Epidermal melanocyte (primary cell): Measurements from ENCODE around the gene OSBPL10.
"Not testable (repeated sequence)": the region's sequence is repeated elsewhere in the genome, so short reads cannot be mapped to it uniquely, and the experiment has no call there.

Experiments used
- DNase-seq: peaks from one replicate; pipeline ENCODE4 v3.0.0; 2011; ENCODE audit warnings: low spot score; ENCODE audit not compliant: insufficient read length

The OSBPL10 gene

DNA sequence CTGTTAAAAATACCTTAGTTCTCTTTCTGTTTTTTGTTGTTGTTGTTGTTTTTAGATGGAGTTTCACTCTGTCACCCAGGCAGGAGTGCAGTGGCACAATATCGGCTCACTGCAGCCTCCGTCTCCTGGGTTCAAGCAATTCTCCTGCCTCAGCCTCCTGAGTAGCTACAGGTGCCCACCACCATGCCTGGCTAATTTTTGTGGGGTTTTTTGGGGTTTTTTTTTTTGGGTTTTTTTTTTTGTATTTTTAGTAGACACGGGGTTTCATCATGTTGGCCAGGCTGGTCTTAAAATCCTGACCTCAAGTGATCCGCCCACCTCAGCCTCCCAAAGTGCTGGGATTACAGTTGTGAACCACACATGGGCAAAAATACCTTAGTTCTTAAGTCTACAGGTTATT, 120.4 kb downstream of the OSBPL10 start:
- DNase-seq, result not testable (repeated sequence)

DNA sequence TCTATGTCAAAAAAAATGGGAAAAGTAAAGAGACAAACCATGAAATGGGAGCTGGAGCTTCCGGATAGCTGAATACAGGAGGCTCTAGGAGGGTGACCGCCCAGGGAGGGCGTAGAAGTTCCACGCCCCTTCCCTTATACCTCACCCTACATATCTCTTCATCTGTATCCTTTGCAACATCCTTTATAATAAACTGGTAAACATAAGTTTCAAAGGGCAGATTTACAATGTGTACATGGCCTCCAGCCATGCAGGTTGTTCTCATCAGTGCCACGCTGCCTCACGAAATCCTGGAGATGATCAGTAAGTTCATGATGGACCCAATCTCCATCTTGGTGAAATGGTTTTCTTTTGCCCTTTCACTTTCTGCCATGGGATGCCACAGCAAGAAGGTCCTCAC, 121.8 kb downstream of the OSBPL10 start:
- DNase-seq, result no peak

DNA sequence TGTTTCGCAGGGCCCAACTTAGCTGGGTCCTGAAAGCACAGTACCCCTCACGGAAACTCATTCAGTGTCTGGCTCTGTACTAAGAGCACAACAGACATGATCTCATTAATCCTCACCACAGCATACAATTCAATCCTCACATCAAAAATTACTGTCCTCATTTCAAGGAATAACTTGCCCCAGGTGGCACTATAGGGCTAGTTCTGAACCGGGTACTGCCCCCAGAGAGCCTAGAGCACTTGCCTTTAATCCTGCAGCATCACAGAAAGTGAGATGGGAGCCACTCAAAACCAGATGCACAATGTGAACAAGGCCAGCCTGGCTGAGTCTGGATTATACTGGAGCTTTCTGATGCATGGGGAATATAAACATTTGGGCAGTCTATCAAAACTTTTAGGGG, 122.6 kb downstream of the OSBPL10 start:
- DNase-seq, result no peak

DNA sequence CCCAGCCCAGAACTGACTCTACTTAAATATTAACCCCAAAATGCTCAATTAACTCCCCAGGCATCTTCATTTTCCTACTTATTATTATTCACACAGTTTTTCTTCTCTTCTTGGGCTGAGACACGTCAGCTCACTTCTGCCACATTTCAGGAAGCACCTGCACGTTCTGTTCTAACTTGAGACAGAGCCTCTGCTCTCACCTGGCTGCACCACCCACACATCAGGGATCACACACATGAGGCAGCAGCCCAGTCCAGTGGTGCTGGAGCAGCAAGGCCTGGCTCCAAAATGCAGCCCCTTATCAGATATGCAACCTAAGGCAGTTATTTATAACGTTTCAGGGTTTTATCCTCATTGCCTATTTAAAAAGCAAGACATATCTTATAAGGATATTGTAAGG, 127.5 kb downstream of the OSBPL10 start:
- DNase-seq, result no peak

DNA sequence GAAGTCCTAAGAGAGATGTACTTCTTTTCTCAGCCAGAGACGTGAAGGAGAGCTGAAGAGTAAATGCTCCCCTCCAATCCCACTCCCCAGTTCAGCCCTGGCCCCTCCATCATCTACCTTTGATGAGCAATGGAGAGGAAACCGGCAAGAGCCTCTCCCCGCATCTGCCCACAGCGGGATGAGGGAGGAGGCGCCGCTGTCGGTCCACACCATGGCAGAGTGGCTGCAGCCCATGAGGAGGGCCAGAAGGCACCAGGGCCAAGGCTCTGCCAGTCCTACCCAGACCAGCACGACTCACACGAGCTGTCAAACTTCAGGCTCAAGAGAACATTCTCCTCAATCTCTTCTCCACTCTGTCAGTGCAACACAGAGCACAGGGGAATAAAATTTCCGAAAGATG, 129.8 kb downstream of the OSBPL10 start:
- no peak for DNase-seq

DNA sequence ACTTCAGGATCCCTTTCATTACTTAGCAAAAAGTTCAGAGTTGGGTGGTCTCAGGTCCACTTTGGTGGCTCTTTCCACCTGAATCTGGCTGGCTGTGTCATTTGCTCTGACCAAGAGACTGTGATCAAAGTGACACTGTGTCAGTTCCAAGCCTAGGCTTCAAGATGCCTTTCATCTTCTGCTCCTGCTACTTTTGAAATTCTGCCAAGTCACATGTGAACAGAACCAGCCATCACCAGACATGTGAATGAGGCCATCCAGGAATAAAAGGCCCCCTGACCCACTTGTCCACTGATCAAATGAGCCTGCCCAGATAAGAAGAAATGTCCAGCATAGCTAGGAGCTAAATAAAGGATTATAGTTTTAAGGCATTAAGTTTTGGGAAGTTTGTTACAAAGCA, 132.2 kb downstream of the OSBPL10 start:
- DNase-seq, result no peak

DNA sequence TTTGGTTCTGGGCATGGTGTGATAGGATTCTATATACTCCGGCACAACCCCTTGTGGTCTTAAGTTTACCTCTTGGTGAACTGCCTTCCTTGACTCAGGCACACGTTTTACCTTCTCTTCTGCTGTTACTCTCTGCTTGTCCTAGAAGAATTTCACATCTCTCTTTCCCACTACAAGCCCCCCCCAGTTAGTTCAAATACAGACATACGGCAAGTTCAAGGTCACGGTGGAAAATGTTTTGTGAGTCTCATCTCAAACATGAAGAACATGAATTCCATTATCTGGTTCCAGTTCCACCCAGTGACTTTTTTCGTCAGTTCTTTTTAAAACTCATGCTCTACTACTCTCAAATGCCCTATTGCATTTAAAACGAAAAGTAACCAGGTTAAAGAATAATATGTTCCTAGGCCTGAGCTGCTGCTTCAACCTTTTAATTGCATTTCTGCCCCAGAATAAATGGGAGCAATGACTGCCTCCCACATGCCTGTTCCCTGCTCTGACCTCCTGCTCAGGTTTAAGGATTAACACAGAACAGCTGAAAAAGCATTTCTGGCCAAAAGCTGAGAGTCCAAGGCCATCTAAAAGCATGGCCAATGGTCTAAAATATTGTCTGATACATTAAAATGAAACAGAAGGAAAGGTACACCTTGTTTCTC, 132.8 kb downstream of the OSBPL10 start:
- DNase-seq, result no peak

DNA sequence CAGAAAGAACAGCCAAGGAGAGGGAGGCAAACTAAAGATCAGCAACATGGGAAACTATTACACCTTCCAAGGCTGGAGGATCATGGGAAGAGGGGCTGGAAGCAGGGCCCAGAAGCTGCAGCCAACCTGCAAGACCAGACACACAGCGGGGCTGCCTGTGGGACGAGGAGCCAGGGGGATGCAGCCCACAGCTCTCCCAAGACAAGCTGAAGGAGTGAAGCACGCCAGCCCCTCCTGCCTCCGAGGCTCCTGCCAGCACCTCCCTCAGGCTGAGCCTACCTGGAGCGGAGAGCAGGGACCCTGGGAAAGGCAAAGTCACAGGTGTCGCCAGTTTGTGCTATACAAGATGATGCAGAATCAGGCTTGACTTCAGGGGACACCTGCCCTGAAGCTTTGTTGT, 133.3 kb downstream of the OSBPL10 start:
- DNase-seq, result no peak

DNA sequence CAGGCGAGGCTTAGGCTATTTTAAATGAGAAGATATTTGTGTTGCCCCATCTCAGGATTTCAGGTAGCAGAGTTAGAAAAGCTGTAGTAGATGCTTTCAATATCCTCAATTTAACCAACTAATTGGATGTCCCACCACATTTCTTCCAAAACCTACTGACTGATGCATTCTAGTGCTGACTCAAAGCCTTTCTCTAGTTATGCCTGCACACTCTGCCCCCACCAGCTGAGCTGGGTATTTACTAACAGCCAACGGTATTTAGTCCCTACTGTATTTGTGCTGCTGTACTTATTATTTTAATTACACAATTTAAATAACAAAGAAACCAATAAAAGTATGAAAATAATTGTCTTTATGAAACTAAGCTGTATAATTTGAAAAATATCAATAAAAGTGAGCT, 139.5 kb downstream of the OSBPL10 start:
- no peak for DNase-seq

DNA sequence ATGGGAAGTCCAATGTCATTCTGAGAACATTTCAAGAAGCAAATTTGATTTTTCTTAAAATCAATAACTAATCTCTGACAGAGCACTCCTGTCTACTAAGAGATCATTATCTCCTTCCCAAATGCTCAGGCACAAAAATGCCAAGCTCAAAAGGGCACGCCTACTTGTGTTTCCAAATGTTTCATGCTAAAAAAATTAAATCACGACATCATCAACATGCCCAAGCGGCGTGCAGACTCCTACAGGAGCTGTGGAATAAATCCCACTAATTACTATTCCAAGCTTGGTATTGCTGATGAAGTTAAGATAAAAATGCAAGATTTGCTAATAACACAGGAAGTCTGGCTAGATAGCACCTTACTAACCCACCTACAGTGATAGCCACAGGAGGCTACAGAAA, 140.8 kb downstream of the OSBPL10 start:
- no peak for DNase-seq

DNA sequence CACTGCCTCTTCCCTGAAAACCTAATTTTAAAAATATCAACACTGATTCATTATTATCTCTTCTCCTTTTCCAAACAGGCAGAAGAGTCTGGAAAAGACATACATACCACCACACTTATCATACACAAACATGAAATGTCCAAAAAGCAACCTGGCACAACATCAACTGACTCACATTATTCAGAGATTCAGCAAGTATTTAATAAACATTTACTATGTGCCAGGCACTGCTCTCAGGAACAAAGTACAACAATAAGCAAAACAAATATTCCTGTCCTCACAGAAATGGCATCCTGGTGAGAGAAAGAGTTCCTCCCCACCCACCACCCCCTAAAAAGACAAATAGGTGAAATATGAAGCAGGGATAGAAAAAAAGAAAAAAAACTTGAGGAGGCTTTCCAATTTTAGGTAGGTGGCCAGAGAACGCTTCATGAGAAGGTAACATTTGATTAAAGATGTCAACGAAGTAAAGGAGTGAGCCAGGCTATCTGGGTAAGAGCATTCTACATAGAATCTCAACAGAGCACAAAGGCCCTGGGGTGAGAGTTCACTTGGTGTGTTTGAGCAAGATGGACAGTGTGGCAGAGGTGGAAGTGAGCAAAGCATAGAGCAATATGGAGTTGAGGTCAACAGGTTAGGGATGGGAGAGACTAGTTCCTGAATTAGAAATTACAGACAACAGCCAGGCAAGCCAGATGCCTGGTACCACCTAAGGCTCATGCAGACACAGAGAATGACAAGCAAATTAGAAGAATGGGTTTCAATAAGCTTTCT, 141.7 kb downstream of the OSBPL10 start:
- no peak for DNase-seq

DNA sequence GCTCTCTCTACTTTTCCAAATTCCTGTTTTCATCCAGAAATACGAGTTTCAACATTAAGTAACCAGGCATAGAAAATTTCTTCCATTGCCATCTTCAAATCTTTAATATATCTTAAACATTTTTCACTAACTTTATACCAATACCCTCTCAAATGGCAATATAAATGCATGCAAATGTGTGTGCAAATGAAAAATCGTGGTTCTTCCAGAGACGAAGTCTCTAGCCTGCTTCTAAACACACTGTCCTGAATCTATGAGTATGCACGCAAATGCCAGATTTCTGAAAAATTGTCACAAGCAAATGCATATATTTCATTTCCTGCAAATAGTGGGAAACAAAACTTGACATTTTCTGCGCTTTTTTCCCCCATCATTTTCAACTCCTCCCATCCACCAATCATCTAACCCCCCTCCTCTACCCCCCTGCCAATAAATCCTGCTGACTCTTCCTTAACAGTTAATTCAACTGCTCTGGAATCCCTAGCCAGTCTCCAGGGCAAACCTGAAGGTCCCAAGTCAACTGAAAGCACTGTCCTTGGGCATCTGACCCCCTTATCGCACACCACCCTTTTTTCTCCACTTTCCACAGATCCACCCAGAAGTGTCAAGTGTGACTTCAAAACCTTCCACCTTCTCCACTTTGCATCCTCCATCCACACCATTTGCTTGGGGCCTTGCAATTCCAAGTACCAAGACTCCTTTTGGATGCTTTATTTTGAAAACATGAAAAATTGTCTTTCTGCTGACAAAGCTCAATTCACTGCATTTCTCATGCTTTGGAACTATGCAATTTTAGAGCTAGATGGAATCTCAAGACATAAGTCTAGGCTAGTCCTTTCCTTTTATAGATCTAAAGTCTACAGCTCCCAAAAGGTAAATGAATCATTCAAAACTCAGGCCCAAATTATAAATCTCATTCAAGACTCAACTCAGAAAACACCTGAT, 144.7 kb downstream of the OSBPL10 start:
- DNase-seq, result no peak

DNA sequence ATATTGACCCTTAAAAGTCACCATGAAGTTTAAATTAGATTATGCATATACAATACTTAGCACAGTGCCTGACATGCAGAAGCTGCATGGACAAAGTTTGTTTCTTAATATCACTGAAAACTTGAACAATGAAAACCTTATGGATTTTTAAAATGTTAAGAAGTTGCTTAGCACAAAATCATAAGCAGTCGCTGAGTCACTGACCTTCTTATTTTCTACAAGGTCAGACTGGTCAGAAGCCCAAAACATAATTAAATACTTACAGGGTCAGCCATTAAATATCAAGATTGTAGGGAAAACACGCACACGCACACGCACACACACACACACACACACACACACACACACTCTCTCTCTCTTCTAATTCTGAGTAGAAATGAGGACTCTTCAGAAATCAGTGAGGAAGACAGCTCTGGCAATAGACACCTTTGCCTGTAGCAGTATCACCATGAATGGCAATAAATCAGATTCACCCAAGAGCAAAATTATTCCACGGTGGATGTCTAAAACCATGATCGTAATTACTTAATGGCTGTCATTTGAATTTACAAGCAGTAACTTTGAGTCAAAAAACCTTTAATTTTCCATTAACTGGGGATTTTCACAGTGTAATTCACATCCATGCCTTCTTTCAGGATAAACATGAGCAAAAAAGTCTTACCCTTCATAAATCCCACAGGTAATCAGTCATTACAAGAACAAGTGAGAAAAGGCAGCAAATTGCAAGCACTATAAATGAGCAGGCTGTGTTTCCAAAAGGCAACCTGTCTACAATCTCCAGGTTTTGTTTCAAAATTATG, 147.5 kb downstream of the OSBPL10 start:
- no peak for DNase-seq

DNA sequence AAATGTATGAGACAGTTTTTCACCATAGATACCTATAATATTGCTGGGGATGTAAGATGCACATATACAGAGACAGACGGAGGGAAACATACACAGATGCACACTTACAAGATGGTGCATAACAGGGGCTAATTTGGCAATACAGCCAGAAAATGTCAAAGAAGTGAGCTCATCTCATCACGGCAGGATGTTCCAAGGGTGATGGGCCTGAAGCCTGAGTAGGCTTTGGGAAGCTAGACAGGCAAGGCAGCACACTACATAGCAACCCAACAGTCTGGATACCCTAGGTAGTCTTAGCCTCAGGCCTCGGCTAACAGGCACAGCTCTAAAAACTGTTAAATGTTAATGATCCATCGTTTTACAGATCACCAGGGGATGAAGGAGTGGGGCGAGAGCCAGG, 148.5 kb downstream of the OSBPL10 start:
- no peak for DNase-seq

DNA sequence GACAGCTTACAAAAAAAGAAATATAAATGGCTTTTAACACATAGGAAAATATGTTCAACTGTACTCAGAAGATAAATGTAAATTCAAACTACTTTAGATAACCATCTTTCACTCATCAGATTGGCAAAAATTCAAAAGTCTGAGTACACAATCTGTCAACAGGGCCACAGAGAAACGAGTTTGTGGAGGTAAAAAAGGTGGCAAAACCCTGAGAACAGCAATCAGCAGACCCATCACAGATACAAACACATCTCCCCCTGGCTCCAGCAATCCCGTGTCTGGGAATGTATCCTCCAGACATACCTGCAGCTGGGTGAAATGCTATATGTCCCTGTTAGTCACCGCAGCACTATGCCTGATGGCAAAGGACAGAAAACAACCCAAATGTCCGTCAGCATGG, 149.5 kb downstream of the OSBPL10 start:
- no peak for DNase-seq

DNA sequence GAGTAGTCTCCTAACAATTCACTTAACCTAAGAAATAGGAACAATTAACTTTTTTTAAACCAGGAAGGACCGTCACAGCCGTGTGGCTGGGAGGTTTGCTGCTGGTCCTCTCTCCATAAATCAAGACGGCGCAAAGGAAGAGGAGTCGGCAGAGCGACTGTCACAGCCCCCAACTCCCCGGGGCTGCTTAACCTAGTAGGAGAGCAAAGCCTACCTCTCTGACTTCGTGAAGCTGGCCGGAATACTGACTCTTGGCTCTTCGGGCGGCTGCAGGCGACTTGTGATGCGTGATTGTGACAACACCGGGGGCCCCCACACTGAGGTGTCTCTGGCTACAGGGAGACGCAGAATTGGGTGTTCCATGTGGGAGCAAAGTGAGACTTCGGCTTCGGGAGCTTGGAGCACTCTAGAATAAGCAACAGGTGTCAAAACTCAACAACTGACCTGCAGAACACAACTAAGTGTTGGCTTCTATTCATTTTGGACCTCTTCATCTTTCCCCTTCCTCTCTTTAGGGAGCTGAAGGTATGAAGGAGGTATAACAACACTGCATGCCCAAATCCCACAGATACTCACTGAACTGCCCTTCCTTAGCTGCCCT, 151.1 kb downstream of the OSBPL10 start:
- DNase-seq, result no peak

DNA sequence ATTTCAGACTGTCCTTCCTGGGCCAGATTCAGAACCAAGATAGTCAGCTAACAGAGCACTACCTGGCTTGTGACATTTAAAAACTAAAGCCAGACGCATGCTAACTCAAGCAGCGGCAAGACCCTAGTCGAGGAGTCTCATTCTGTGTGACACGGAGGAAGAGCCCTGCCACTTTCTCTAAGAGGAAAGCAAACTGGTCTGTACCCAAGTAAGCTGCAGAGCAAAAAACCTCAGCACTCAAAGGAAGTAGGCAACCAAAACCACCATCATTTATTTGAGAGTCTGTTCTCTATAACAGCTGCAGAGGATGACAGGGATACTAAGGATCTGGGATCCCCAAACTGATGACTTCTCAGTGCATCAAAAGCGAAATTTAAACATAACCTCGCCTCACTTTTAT, 152.1 kb downstream of the OSBPL10 start:
- DNase-seq, result no peak

DNA sequence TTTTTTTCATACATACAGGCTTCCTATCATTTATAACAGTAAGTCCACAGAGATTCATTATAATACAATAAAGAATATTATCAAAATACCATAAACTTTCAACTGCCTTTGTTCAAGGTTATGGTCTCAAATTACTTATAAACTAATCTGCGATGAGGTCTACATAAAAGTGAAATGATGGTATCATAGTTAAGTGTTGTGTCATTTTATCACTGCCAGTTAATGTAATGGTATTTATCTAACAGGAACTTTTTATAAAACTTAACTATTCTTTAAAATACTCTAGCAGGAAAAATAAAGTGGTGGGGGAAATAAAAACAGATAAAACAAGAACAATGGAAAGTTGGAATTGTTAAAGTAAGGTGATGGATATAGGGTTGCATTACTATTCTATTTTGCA, 153.1 kb downstream of the OSBPL10 start:
- DNase-seq, result no peak

DNA sequence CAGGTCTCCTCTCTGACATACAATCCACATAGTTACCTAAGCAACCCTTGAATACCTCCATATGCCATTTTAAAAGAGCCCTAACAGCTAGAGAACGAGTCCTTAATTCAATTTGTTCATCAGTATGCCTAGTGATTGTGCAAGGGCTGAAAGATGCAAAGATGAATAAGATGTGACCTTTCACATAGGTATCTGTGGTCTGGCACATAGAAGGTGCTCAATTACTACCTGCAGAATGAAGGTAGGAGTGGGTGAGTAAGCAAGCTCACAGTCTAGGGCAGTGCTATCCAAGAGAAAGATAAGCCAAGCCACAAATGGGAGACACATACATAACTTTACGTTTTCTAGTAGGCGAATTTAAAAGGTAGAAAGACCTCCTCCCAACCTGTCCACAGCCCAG, 157.9 kb downstream of the OSBPL10 start:
- DNase-seq, result no peak

DNA sequence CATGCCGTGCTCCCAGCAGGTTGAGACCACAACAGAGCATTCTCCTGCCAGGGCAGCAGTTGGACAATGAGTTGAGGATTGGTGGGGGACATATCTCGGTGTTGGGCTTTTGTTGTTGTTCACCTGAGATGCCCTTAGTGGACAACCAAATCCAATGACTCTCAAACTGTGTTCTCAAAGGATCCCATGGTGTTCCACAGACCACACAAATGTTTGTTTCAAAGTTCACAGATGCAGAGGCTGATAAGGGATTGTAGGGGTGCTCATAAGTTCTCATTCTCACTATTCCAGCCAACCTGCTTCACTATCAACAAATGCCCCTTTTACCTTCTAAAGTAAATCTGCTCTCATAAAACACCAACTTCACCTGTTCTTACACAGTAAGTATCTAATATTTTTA, 159.9 kb downstream of the OSBPL10 start:
- DNase-seq, result no peak

DNA sequence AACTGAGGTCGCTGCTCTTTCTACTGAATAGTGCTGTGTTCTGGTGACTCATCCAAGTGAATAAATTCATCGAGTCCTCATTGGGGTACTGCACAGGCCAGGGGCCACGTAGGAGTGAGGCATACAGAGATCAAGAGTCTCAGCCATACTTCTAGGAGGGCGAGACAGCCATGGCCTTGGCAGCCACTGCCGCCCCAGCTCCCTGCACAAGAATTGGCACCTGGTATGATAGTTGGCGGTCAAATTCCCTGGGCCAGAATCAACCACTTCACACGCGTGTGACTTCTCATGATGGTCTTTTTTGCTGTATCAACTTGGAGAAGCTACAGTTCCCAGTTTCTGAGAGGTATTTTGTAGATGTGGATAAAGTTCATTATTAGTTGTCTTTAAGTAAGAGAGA, 161.6 kb downstream of the OSBPL10 start:
- DNase-seq, result no peak
